Limb (tissue), 2 donors: ENCODE measurements around the gene MAGOH.
A peak's percentile ranks its signal among the peaks of the same experiment; 100 is the strongest.
"Not testable (repeated sequence)": the region's sequence is repeated elsewhere in the genome, so short reads cannot be mapped to it uniquely, and the experiment has no call there.

Experiments used
- DNase-seq, 2 donors: peaks; one replicate each; pipeline ENCODE4 v3.0.0-alpha.2; 2016; ENCODE audit errors: extremely low spot score in 2 of 2

The MAGOH gene

DNA sequence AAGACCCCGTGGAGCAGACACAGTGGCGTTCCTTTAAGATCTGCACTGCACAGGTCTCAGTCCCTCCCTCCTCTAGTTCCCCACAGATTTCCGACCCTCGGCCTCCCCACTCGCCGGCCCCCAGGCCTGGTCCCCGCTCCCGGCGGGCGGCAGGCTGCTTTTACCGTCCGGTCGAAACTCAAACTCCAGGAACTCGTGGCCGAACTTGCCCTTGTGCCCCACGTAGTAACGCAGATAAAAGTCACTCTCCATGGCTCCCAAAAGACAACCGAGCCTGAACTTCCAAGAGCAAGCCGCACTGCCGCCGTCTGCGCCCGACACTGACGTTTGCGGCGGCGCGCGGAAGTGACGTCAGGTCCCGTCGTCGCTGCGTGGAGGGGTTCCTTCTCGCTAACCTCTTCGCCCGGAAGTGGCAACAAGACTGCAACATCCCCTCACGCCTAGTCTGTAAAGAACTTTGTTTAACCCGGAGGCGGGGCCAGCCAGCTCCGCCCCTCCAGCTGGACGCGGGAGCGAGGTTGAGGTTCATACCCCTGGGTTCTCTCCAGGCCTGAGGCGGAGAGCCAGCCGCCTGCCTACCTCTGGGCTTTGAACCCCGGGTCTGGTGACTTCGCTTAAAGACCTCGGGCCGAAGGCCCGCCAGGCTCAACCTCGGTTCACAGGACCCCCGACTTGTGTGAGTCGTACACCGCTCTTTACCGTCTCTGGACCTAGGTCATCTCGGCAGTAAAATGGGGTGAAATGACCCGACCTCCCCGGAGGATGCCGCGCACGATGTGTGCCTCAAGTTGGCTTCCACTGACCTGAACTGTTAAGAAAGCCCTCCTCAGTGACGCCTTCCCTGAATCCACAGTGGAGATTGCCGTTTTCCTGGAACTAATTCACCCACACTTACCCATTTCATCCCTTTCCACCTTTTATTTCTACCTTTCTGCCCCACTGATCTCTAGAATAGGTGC lies at the start of gene MAGOH:
MAGOH (minus strand) TSS at position 322 of the 959 bp plus-strand sequence; CDS start at position 252, 70 bp downstream.
- DNase-seq: peak; percentile 96 to 97

DNA sequence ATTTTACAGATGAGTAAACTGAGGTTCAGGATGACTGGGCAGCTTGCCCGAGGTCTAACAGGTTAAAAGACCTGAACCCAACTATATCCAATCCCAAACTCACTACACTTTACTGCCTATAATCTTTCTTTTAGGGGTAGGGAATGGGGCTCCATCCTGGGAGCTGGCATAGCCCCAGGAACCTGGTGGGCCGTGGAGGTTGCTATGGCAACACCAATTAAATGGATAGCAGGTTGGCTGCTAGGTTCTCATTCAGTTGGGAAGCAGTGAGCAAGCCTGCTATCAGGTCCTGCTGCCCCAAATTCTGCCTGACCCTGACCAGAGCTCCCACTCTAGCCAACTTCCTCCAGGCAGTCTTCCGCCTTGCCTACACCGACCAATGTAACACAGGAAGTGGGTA lies 48.6 kb upstream of the MAGOH start:
- peak in 1 of 2 donors; percentile 63 for DNase-seq

DNA sequence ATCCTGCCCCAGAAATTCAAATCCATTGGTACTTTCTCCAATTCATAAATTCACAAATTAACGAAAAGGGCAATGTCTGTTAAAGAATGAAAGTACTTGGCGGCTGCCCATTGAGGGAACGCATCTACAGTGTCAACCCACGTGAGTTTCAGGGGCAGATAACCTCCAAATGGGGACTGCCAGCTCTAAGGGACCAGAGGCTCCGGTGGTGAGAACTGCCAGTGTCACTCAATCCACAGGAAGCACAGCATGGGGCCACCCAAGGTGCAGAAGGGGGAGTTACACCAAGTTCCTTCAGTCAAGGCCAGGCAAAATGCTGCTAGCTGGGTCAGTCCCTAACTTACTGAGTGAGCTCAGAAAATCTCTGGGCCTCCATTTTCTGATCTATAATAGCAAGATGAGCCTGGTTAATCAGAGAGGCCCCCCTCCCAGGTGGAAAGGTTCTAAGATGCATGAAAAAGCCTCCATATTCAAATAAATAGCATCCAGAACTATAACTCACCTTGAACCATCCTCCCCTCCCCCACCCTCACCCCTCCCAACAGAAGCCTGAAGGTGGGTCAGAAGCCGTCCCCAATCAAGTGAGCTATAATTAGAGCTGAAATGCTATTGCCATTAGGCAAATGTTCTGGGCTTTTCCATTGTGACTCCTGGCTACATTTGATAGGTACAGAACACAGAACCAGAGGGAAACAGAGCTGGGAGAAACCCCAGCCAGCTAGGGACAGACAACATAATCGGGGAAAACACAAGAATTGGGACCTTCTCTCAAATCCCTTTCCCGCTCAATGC lies 47.8 kb upstream of the MAGOH start:
- DNase-seq: no peak

DNA sequence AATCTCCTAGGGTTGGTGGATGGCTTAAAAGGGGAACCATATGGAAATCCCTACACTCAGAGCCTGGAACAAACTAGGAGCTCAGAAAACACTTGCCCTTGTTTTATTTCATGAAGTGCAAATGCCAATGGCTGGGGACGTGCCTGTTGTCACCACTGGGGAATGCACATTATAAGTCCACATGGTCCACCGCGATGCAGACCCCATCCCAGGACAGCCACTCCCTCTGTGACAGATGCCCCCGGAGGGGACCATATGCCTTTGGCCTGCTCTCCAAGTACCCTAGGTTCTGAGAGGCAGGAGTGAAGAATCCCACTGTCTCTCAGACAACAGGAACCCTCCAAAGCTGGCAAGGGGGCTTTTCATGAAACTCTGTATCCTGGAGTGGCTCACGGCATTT lies 47.2 kb upstream of the MAGOH start:
- no peak for DNase-seq

DNA sequence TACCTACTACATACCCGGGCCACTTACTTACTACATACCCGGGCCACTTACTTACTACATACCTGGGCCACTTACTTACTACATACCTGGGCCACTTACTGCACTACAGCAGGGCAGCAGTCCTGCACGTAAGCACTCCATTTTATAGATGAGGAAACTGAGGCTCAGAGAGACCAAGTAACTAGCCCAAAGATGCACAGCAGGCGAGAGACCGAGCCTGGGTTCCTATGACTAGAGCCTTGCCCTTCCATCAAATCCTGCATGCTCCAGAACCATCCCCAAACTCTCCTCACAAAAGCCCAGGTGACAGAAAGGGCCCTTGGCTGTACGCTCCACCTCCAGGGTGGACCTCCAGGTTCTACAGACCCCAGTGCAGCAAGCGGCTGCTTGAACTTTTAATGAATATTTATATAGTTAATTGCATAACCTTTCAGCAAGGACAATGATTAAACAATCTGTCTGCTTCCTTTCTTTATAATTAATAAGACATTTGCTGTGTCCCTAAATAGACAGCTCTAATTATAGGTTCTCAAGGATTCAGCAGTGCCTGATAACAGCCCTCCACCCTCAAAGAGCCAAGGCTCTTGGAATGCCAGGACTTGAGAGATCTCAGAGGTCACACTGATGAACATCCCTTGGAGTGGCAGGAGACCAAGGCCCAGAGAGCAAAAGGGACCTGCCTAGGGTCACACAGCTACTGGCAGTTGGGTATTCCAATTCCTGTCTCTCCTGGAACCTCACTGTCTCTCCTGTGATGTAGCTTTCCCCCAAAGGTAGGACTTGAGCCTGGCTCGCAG lies 46.1 kb upstream of the MAGOH start:
- no peak for DNase-seq

GRCh38 chr1:53283156-53283555 lies 44.8 kb upstream of the MAGOH start:
- not testable (repeated sequence) for DNase-seq

GRCh38 chr1:53281133-53281532 lies 42.8 kb upstream of the MAGOH start:
- no peak for DNase-seq

GRCh38 chr1:53280496-53280895 lies 42.2 kb upstream of the MAGOH start:
- no peak for DNase-seq

DNA sequence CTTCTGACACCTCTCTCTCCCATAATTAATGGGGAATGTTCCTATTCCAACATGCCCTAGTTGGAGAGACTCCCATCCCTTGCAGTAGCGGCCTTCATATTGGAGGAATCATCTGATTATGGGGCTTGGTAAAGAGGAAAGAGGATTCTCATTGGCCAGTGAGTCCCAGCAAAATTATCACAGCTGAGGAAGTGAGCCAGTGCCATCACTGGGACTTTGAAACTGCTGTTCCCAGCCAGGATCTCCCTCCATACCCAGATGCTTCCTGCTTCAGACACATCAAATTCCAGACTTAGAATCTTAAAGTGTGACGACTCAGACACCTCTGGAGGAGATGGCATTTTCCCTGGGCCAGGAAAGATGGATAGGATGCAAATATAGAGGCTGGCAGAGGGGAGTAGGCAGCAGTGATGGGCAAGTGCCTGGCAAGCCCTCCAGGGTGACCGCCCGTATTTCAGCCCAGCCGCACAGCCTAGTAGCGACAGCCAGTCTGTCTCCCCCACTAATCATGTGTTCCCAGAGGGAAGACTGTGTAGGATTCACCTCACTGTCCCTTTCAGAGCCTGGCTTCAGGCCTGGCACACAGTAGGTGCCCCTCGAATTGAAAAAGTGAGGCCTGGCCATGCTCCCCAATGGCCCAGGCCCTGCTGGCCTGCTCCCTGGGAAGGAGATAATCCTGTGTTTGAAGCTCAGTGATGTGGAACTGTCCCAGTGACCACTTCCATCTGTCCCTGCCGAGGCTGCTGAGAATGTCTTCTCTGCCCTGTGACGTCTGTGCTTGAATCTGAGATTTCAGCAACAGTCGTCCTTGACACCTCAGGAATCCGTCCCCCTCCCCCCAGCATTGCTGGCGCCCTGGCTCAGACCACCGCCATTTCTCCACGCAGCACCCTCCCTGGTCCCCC lies 41.2 kb upstream of the MAGOH start:
- DNase-seq: no peak

GRCh38 chr1:53278298-53278725 lies 40.0 kb upstream of the MAGOH start:
- peak; percentile 28 to 83 for DNase-seq

GRCh38 chr1:53277326-53277725 lies 39.0 kb upstream of the MAGOH start:
- DNase-seq: no peak

GRCh38 chr1:53276902-53277281 lies 38.6 kb upstream of the MAGOH start:
- no peak for DNase-seq

DNA sequence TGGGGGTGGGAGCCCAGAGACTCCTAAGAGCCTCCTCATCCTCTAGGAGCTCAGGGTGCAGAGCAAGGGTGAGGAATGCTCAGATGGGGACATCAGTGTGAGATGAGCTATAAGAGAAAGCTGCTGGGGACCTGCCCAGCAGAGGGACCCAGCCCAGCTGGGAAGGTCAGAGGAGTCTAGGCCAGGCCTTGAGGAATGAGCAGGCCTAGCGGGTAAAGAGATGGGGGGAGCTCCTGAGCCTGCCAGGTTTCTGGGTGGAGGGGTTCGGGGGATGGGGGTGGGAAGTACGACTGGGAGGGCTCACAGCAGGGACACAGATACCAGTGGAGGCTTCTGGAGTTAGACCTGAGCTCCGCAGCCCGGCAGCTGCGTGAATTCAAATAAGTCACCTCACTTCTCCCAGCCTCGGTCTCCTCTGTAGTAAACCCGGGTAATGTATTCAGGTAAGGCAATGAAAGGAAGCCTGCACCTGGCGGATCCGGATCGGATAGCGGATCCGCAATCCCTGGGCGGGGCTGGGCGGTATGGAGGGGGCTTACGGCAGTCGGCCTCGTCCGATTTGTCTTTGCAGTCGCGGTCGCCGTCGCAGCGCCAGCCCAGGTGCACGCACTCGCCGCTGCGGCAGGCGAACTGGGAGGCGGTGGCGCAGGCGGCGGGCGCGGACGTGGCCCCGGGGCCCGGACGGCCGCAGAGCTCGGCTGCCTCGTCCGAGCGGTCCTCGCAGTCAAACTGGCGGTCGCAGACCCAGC lies 38.0 kb upstream of the MAGOH start:
- DNase-seq: no peak

DNA sequence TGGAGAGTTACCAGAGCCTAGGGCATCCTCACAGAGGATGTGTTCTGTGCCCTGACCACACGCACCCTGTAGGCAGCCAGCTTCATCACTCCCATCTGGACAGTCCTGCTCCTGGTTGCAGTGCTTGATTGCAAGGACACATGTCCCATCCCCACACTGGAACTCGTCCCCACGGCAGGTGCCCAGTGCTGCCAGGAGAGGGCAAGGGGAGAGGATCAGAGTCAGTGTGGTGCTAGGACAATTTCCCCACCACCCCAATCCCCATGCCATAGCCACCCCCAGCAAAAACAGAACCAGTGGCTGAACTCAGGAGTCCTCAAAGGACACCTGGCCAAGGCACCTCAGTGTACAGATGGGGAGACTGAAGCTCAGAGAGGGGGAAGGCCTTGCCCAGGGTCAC lies 37.2 kb upstream of the MAGOH start:
- no peak for DNase-seq

DNA sequence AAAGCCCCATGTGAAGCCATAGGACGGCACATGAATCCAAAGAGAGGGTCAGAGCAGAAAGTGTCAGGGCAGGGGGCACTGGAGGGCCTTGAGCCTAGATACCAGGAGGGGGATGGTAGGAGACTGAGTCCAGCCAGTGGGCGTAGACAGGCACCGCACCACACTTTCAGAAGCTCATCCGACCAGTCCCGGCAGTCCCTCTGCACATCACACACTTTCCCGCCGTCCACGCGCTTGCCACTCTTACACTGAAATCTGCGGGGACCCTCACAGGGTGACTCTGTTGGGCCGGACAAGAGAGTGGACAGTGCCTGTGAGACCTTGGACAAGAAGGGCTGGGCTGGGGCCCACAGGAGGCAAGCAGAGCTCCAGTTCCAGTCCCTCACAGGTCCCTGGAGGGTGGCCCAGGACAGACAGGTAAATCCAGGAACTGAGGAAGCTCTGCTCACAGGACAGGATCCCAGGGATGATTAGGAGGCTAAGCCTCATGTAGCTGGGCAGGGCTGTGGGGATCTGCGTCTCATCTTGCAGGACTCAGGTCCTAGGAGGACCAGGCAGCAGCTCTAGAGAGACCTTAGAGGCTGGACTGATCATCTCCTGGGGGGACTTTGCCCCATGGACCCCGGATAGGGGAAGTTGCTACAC lies 36.3 kb upstream of the MAGOH start:
- DNase-seq: no peak

DNA sequence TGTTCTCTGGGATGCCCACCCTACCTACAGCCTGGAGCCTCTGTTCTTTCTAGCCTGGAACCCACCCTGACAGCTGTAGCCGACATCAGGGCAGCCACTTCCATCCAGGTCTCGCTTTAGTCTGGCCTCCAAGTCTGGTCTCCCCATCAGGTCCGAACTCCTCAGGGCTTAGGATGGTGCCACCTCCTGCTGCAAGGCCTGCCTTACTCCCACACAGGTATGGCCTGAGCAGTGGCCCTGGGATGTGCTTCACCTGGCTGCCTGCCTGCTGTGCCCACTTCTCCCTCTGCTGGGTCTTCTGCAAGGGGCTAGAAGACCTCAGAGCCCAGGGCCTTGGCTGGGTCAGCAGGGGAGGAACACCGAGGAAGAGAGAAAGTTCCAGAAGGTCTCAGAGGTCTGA lies 35.7 kb upstream of the MAGOH start:
- DNase-seq: no peak

DNA sequence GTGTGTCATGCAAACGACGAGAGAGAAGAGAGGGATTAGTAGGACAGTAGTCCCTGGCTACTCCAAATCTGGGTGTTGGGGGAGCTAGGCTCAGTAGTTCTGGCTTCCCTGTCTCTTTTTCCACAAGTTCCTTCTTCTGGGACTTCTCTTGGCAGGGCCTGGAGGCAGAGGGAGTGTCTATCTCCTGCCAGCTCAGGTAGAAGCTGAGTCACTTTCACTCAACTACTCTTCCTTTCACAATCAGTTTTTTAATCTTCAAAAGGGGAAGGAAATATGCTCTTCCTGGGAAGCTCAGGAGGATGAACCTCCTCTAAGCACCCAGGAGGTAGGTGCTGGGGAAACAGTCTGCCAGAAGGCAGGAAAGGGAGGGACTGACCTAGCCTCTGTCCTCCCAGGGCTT lies 35.2 kb upstream of the MAGOH start:
- DNase-seq: no peak

DNA sequence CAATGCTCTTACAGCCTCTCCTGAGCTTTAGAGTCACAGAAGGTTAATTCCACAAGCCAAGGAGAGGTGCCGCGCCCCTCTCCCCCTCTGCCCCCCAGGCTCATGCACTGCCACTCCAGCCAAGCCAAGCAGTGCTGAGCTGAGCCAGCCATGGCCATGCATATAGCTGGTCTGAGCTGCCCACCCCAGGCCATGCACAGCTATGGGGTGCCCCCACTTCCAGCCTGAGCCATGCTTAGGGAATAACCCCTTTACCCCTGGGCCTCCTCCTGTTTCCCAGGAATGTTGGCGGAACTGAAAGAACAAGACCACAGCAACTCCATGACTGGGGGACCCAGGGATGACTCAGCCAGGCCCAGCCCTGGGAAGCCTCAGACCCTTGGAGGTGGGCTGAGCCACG lies 34.0 kb upstream of the MAGOH start:
- DNase-seq: no peak

DNA sequence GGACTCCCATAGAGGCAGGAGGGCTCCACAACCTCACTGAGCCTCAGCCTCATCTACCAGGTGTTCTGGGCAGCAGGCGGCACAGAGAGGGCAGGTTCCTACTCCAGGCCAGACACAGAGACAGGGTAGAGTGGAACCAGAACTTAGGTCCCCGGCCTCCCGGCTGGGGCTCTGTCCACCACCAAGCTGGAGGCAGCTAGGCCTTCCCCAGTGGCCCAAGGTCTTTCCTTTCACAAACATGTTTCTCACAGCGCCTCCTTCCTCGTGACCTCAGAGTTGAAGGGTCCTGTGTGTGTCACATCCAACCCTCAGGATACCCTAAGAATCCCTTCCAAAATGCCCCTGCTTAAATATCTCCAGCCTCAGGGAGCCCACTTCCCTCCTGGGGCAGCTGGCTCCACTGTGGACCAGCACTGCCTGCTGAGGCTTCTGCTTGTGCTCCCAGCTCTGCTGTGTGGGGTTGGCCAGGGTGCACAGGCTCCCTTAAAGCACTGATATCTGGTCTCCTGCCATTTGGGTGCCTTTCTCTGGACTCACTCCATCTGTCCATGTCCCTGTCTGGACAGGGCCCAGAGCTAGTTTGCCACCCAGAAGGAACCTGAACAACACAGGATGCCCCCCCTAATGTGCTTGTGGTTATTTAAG lies 33.2 kb upstream of the MAGOH start:
- DNase-seq: no peak
